Stomach (tissue), 4 donors: ENCODE data around the gene SBF1.

Experiments
- CTCF ChIP-seq, 7 experiments: fragments of 450-650 bp in 4 of 7; fragments of 200-600 bp in 3 of 7; sonication (generic) in 3 of 7; IDR thresholded peaks; one replicate each; pipeline ENCODE4 v1.5.1; 2016 to 2019; ENCODE audit warnings: antibody characterized with exemption in 7 of 7, control low read depth in 2 of 7, mild to moderate bottlenecking in 1 of 7
- POLR2A ChIP-seq, 4 donors: fragments of 450-650 bp; IDR thresholded peaks; one replicate each; pipeline ENCODE4 v1.6.1; 2016; ENCODE audit warnings: antibody characterized with exemption in 4 of 4, control low read depth in 2 of 4, mild to moderate bottlenecking in 1 of 4, moderate library complexity in 1 of 4

GRCh38 chr22:50519151-50519550 is 44.3 kb upstream of the SBF1 start:
- TF ChIP-seq CTCF (IDR thresholded peaks at IDR 0.05) (no peak), POLR2A (IDR thresholded peaks at IDR 0.05) (no peak)
